ENCODE measurements around the gene CCNL2.

- TF ChIP-seq MYC (IDR thresholded peaks at IDR 0.05; ENCODE audit: borderline replicate concordance, low read length) (no peak), CTCF (IDR thresholded peaks at IDR 0.05) (no peak), POLR2A (IDR thresholded peaks at IDR 0.05; ENCODE audit: low read length) (no peak), PHF8 (IDR thresholded peaks at IDR 0.05; ENCODE audit: borderline replicate concordance, low read depth) (no peak), SMC3 (IDR thresholded peaks at IDR 0.05) (no peak), REST (IDR thresholded peaks at IDR 0.05) (no peak), EP300 (IDR thresholded peaks at IDR 0.05) (no peak), RFX5 (IDR thresholded peaks at IDR 0.05) (no peak), KDM1A (IDR thresholded peaks at IDR 0.05; ENCODE audit: low read depth) (no peak)
Observed at GRCh38 chr1:1430114-1430982, 31.2 kb upstream of the CCNL2 start.
